SH-SY5Y (cell line): ENCODE data around the gene PBX3.

Source experiments
- GATA2 ChIP-seq: IDR thresholded peaks from 2 replicates; pipeline ENCODE4 v1.6.1; 2011; ENCODE audit warnings: mild to moderate bottlenecking, low read depth, low read length
- GATA3 ChIP-seq: IDR thresholded peaks from 2 replicates; pipeline ENCODE4 v1.6.1; 2011; ENCODE audit warnings: low read depth, mild to moderate bottlenecking, low read length, moderate library complexity

DNA sequence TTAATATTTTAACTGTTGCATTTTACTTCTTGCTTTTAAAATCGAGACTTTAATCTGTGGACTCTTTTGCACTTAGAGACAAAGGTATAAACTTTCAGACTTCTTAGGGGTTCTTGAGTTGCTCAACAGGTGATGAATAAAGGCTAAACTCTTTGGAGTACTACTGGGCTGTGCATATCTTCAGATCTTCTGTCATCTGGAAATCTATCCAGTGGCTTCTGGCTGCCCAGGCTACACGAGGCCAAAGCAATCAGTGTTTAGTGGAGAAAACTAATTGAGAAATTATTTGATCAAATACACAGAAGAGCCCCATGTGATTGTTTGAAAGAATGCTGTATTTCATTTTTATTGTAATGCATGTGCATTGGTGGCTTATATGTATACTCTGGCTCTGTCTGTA, 146.1 kb downstream of the PBX3 start:
- TF ChIP-seq GATA2: peak; percentile 88
- peak; percentile 83 for TF ChIP-seq GATA3
